LNCaP clone FGC (cell line): ENCODE results near the gene KIFC1.
A peak's percentile ranks its signal among the peaks of the same experiment; 100 is the strongest.
"Not testable (repeated sequence)": the region's sequence is repeated elsewhere in the genome, so short reads cannot be mapped to it uniquely, and the experiment has no call there.

Source experiments
- DNase-seq: peaks from one replicate; pipeline ENCODE4 v3.0.0-alpha.2; 2011; ENCODE audit warnings: low read depth
- H3K4me3 ChIP-seq: 2 replicates; pipeline ENCODE4 v1.5.1; 2011; ENCODE audit warnings: mild to moderate bottlenecking, low read depth, low read length, control low read depth
- CTCF ChIP-seq: IDR thresholded peaks from 2 replicates; pipeline ENCODE4 v1.5.1; 2012; ENCODE audit warnings: mild to moderate bottlenecking; ENCODE audit not compliant: control insufficient read depth, insufficient read depth; ENCODE audit errors: extremely low read depth

The KIFC1 gene

GRCh38 chr6:33390767-33391277, 801 bp upstream of the KIFC1 start:
- no peak for TF ChIP-seq CTCF
- peak overlapping the region; percentile 30; the same call in 1 of the 2 replicates for H3K4me3 ChIP-seq

GRCh38 chr6:33391922-33392594, 435 bp downstream of the KIFC1 start:
- peak overlapping the region; percentile 97 for H3K4me3 ChIP-seq
- no peak for TF ChIP-seq CTCF
- DNase-seq, result no peak

More at GRCh38 chr6:33390767-33391277, 801 bp upstream of the KIFC1 start:
- no peak for DNase-seq

- peak overlapping the region; percentile 97 for H3K4me3 ChIP-seq
- no peak for TF ChIP-seq CTCF
- no peak for DNase-seq
These were observed 949 bp downstream of the KIFC1 start for GRCh38 chr6:33392595-33392948.

- TF ChIP-seq CTCF, result no peak
- no peak for DNase-seq
- peak overlapping the region; percentile 97 for H3K4me3 ChIP-seq
These were observed 1.4 kb downstream of the KIFC1 start for GRCh38 chr6:33392979-33393378.

- DNase-seq, result no peak
- no peak for TF ChIP-seq CTCF
- H3K4me3 ChIP-seq, result no peak overlapping the region
These were observed 5.9 kb downstream of the KIFC1 start for GRCh38 chr6:33397541-33397940.

GRCh38 chr6:33398601-33399000, 7.0 kb downstream of the KIFC1 start:
- not testable (repeated sequence) for DNase-seq

GRCh38 chr6:33399881-33400280, 8.3 kb downstream of the KIFC1 start:
- not testable (repeated sequence) for H3K4me3 ChIP-seq, DNase-seq

More at GRCh38 chr6:33398601-33399000, 7.0 kb downstream of the KIFC1 start:
- not testable (repeated sequence) for H3K4me3 ChIP-seq

- no peak overlapping the region for H3K4me3 ChIP-seq
- TF ChIP-seq CTCF, result no peak
- DNase-seq, result no peak
These were observed 13.3 kb downstream of the KIFC1 start for GRCh38 chr6:33404884-33405283.
